GM12892 (cell line): ENCODE data around the gene STARD8.

Source experiments
- DNase-seq: peaks from one replicate; pipeline ENCODE4 v3.0.0; 2011; ENCODE audit not compliant: insufficient read length
- FAIRE-seq: peaks from 2 replicates; lab custom pipeline; 2011; peaks lifted over from hg19 to GRCh38; lab: Jason Lieb, UNC
- POLR2A ChIP-seq: IDR thresholded peaks from 2 replicates; pipeline ENCODE4 v1.6.1; 2011; ENCODE audit warnings: low read depth, low read length, control low read depth
- POLR2AphosphoS5 ChIP-seq: IDR thresholded peaks from 2 replicates; pipeline ENCODE4 v1.6.1; 2011; ENCODE audit warnings: low read depth, low read length, control low read depth
- TAF1 ChIP-seq: IDR thresholded peaks from 2 replicates; pipeline ENCODE4 v1.6.1; 2011; ENCODE audit warnings: low read depth, mild to moderate bottlenecking, control low read depth, low read length, borderline replicate concordance

STARD8 gene

GRCh38 chrX:68710870-68711576 is 63.6 kb downstream of the STARD8 start:
- FAIRE-seq (no peak), DNase-seq (peak; percentile 38)
- no peak for TF ChIP-seq TAF1
- TF ChIP-seq POLR2A: no peak

DNA sequence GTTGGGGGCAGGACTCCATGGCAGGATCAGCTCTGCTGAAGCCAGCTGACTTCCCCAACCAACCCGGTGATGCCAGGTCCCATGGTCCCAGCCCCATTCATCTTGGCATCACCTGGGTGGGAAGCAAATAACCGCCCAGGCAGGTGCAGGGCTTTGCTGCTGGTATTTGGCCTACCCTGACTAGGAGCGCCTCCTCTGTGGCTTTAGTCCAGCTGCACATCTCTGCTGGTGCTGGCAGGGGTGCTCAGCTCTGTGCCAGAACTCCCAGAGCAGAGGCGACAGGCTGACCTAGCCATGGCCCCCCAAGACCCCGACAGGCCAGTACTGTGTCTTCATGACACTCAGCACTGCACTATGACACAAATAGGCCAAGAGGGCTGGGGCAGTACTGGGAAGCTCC is 64.4 kb downstream of the STARD8 start:
- FAIRE-seq: no peak
- no peak for TF ChIP-seq POLR2A
- TF ChIP-seq POLR2AphosphoS5: no peak
- TF ChIP-seq TAF1: no peak
- no peak for DNase-seq

GRCh38 chrX:68714856-68715255 is 67.4 kb downstream of the STARD8 start:
- FAIRE-seq (no peak), DNase-seq (no peak)
- no peak for TF ChIP-seq TAF1
- TF ChIP-seq POLR2AphosphoS5: no peak
- no peak for TF ChIP-seq POLR2A

DNA sequence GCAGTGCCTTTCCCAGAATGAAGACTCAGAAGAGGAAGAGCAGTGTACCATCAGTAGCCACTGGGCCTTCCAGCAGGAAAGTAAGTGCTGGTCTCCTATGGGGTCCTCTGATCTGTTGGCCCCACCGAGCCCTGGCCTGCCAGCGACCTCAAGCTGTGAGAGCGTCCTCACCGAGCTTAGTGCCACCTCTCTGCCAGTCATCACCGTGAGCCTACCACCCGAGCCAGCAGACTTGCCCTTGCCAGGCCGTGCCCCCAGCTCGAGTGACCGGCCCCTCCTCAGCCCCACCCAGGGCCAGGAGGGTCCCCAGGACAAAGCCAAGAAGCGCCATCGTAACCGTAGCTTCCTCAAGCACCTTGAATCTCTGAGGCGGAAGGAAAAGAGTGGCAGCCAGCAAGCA is 69.7 kb downstream of the STARD8 start:
- DNase-seq (no peak), FAIRE-seq (no peak)
- TF ChIP-seq TAF1: no peak
- TF ChIP-seq POLR2A: no peak

GRCh38 chrX:68717663-68718442 is 70.4 kb downstream of the STARD8 start:
- DNase-seq (no peak), FAIRE-seq (no peak)
- TF ChIP-seq POLR2AphosphoS5 (no peak), POLR2A (no peak), TAF1 (no peak)

- DNase-seq (no peak), FAIRE-seq (no peak)
- TF ChIP-seq POLR2AphosphoS5: no peak
- TF ChIP-seq TAF1: no peak
- no peak for TF ChIP-seq POLR2A
These were observed 71.0 kb downstream of the STARD8 start for GRCh38 chrX:68718443-68718820.

- FAIRE-seq (no peak), DNase-seq (no peak)
- TF ChIP-seq POLR2AphosphoS5 (no peak), POLR2A (no peak), TAF1 (no peak)
These were observed 71.9 kb downstream of the STARD8 start for GRCh38 chrX:68719181-68719903.

- FAIRE-seq (no peak), DNase-seq (no peak)
- TF ChIP-seq TAF1: no peak
- TF ChIP-seq POLR2A: no peak
- no peak for TF ChIP-seq POLR2AphosphoS5
These were observed 72.6 kb downstream of the STARD8 start for GRCh38 chrX:68719904-68720614.

DNA sequence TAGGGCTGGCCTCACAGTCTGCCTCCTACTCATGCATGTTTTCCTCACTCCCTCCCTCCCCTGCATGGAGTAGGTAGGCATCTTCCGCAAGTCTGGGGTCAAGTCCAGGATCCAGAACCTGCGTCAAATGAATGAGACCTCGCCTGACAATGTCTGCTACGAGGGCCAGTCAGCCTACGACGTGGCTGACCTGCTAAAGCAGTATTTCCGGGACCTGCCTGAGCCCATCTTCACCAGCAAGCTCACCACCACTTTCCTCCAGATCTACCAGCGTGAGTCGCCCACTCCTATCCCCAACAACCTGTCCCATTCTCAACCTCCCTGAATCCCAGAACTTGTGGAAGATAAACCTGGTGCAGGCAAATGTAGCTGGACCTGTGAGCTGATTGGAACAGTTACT is 73.4 kb downstream of the STARD8 start:
- DNase-seq: no peak
- TF ChIP-seq POLR2AphosphoS5: no peak
- no peak for FAIRE-seq

DNA sequence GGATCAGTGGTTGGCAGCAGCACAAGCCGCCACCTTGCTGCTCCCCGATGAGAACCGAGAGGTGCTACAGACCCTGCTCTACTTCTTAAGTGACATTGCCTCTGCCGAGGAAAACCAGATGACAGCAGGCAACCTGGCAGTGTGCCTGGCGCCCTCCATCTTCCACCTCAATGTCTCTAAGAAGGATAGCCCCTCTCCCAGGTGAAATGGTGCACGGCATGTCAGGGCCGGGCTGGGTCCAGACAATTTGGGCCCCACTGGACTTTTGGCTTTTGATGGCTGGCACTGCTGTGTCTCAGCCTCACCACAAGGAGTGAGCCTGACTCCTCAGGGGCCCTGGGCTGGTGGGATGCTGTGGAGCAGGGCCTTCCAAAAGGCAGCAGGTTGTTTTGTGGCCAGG is 74.1 kb downstream of the STARD8 start:
- FAIRE-seq (no peak), DNase-seq (no peak)

More for the DNA sequence above, 74.1 kb downstream of the STARD8 start:
- TF ChIP-seq POLR2A (no peak), POLR2AphosphoS5 (no peak), TAF1 (no peak)
